NB4 (cell line): Measurements from ENCODE around the gene CD200.
A peak's percentile ranks its signal among the peaks of the same experiment; 100 is the strongest.

Source experiments
- DNase-seq: peaks from one replicate; pipeline ENCODE4 v3.0.0; 2010; ENCODE audit warnings: low read depth
- H3K4me3 ChIP-seq: one replicate; pipeline ENCODE4 v1.5.1; 2011; ENCODE audit warnings: mild to moderate bottlenecking, low read depth, low read length, moderate library complexity
- CTCF ChIP-seq: IDR thresholded peaks from one replicate; pipeline ENCODE4 v1.5.1; 2012; ENCODE audit warnings: low read depth, low read length
- MAX ChIP-seq: IDR thresholded peaks from 2 replicates; pipeline ENCODE4 v1.6.1; 2011; ENCODE audit warnings: low read depth, low read length
- MYC ChIP-seq: IDR thresholded peaks from 2 replicates; pipeline ENCODE4 v1.6.1; 2011; ENCODE audit warnings: low read depth, low read length
- POLR2A ChIP-seq: IDR thresholded peaks from 2 replicates; pipeline ENCODE4 v1.6.1; 2011; ENCODE audit warnings: mild to moderate bottlenecking; ENCODE audit not compliant: insufficient read length; ENCODE audit errors: extremely low read depth

The CD200 gene

GRCh38 chr3:112321867-112322652, 10.9 kb upstream of the CD200 start:
- DNase-seq = no peak
- no peak for TF ChIP-seq CTCF
- TF ChIP-seq MYC = no peak
- TF ChIP-seq MAX = no peak
- no peak for TF ChIP-seq POLR2A
- H3K4me3 ChIP-seq = no peak overlapping the region

GRCh38 chr3:112327371-112327951, 5.5 kb upstream of the CD200 start:
- TF ChIP-seq CTCF (peak; percentile 64), MYC (no peak)
- H3K4me3 ChIP-seq = no peak overlapping the region
- peak; percentile 74 for DNase-seq

- no peak for TF ChIP-seq CTCF
- no peak for TF ChIP-seq POLR2A
- no peak for TF ChIP-seq MYC
- TF ChIP-seq MAX = no peak
- H3K4me3 ChIP-seq = no peak overlapping the region
- no peak for DNase-seq
These were observed 1.1 kb upstream of the CD200 start for GRCh38 chr3:112331851-112332250.

- no peak for DNase-seq
- no peak for TF ChIP-seq MYC
- TF ChIP-seq CTCF = no peak
- TF ChIP-seq POLR2A = no peak
- no peak for TF ChIP-seq MAX
- no peak overlapping the region for H3K4me3 ChIP-seq
These were observed 693 bp downstream of the CD200 start for GRCh38 chr3:112333381-112334317.

GRCh38 chr3:112334691-112335433, 1.9 kb downstream of the CD200 start:
- no peak overlapping the region for H3K4me3 ChIP-seq
- no peak for DNase-seq
- TF ChIP-seq POLR2A = no peak
- no peak for TF ChIP-seq MAX
- no peak for TF ChIP-seq MYC
- no peak for TF ChIP-seq CTCF
